ENCODE measurements around the gene IL4R.

DNA sequence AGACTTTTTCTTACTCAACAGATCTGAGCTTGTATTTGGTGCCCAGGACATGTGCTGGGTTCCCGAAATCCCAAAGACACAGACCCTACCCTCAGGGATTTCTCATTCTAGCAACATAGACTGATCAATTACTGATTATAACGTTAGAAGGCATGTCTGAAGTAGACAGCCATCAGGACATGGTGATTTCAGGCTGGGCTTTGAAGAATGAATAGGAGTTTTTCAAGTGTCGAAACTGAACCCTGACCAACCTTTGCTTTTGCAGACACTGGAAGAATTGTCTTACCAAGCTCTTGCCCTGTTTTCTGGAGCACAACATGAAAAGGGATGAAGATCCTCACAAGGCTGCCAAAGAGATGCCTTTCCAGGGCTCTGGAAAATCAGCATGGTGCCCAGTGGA, 48.2 kb downstream of the IL4R start:
- TF ChIP-seq, protein P1, sequence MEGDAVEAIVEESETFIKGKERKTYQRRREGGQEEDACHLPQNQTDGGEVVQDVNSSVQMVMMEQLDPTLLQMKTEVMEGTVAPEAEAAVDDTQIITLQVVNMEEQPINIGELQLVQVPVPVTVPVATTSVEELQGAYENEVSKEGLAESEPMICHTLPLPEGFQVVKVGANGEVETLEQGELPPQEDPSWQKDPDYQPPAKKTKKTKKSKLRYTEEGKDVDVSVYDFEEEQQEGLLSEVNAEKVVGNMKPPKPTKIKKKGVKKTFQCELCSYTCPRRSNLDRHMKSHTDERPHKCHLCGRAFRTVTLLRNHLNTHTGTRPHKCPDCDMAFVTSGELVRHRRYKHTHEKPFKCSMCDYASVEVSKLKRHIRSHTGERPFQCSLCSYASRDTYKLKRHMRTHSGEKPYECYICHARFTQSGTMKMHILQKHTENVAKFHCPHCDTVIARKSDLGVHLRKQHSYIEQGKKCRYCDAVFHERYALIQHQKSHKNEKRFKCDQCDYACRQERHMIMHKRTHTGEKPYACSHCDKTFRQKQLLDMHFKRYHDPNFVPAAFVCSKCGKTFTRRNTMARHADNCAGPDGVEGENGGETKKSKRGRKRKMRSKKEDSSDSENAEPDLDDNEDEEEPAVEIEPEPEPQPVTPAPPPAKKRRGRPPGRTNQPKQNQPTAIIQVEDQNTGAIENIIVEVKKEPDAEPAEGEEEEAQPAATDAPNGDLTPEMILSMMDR (IDR thresholded peaks at IDR 0.05): no peak
- no peak for TF ChIP-seq POLR2AphosphoS5 (IDR thresholded peaks at IDR 0.05)
